Neural progenitor cell (in vitro differentiated cells): ENCODE data around the gene PPM1H.

Experiments
- CTCF ChIP-seq: fragments of 200-600 bp; sonication (generic); IDR thresholded peaks from 2 replicates; pipeline ENCODE4 v1.5.1; 2017; ENCODE audit warnings: antibody characterized with exemption, mild to moderate bottlenecking
- EZH2 ChIP-seq: fragments of 200-600 bp; sonication (generic); IDR thresholded peaks from 2 replicates; pipeline ENCODE4 v1.6.1; 2017; ENCODE audit warnings: antibody characterized with exemption, mild to moderate bottlenecking, moderate library complexity

- TF ChIP-seq CTCF, result no peak
- TF ChIP-seq EZH2, result no peak
Observed at GRCh38 chr12:62676521-62677307, 258.2 kb downstream of the PPM1H start.
